GM12865 (cell line): Measurements from ENCODE around the gene HCK.

Experiments used
- DNase-seq: peaks from one replicate; pipeline ENCODE4 v3.0.0; 2010; ENCODE audit warnings: low read depth
- H3K4me3 ChIP-seq: 2 replicates; pipeline ENCODE4 v1.5.1; 2011; ENCODE audit warnings: mild to moderate bottlenecking, low read depth, low read length, control low read depth
- TF ChIP-seq, protein P1 (sequence below): IDR thresholded peaks from 2 replicates; pipeline ENCODE4 v1.5.1; 2011; ENCODE audit warnings: low read length, control low read depth, low read depth, inconsistent platforms; ENCODE audit not compliant: insufficient read depth; ENCODE audit errors: missing control alignments

The HCK gene

DNA sequence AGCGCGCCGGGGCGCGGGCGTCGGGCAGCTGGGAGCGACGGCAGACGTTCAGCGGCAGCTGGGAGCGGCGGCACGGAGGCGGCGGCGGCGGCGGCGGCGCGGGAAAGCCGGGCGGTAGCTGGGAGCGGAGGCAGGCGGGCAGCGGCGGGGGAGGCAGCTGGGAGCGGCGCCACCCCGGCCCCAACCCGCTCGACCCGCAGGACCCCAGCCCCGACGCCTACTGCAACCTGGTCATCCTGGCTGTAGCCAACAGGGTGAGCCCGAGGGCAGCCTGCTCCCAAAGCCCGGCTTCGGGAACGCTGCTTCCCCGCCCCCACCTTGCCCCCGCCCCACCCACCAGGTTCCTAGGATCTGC, 32.9 kb upstream of the HCK start:
- TF ChIP-seq, protein P1, sequence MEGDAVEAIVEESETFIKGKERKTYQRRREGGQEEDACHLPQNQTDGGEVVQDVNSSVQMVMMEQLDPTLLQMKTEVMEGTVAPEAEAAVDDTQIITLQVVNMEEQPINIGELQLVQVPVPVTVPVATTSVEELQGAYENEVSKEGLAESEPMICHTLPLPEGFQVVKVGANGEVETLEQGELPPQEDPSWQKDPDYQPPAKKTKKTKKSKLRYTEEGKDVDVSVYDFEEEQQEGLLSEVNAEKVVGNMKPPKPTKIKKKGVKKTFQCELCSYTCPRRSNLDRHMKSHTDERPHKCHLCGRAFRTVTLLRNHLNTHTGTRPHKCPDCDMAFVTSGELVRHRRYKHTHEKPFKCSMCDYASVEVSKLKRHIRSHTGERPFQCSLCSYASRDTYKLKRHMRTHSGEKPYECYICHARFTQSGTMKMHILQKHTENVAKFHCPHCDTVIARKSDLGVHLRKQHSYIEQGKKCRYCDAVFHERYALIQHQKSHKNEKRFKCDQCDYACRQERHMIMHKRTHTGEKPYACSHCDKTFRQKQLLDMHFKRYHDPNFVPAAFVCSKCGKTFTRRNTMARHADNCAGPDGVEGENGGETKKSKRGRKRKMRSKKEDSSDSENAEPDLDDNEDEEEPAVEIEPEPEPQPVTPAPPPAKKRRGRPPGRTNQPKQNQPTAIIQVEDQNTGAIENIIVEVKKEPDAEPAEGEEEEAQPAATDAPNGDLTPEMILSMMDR = no peak
- no peak for DNase-seq
- no peak overlapping the region for H3K4me3 ChIP-seq

DNA sequence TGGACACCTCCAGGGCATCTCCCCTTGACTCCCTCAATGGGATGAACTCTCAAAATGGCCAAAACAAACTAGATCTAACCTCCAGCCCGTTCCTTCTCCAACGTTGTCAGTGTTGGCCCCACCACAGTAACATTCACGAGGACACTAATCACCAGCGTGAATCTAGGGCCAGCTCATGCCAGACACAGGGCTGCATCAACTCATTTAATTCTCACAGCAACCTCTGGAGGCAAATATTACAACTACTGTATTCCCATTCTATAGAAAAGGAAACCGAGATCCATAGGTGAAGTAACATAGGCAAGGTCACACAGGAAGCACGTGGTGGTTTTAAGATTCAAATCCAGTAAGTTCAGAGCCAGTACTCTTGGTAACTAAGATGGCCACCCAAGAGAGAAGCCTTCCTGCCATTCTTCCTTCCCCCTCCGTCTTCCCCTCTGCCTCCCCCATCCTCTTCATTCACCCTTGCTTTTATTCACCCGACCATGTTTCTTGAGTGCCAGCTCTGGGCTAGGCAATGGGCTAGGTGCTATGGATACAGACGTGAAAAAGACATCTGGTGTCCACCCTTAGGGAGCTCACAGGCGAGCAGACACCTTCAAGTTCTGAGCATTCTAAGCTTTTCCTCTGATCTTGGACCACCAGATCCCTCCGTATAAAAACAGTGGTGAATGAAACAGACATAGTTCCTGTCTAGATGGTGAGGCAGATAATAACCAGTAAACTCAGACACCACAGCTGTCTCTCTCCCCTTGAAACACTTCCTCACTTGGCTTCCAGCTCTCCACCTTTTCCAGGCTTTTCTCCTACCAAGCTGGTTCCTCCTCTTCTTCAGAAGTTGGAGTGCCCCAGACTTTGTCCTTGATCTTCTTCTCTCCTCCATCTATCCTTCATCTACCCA, 32.2 kb upstream of the HCK start:
- TF ChIP-seq, protein P1 = no peak
- DNase-seq = no peak
- H3K4me3 ChIP-seq = no peak overlapping the region

DNA sequence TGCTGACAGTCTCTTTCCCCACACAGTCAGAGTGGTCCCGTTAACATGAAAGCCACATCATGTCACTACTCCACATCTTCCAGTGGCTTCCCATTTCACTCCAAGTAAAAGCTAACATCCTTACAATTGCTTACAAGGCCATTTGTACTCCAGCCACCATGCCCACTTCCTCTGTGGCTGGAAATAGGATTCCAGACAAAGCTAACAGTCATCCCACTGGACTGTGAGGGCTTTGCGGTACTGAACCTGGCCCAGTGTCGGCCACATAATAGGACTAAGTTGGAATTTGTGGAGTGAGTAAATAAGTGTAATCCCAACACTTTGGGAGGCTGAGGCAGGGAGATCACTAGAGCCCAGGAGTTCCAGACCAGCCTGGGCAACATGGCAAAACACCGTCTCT, 31.0 kb upstream of the HCK start:
- TF ChIP-seq, protein P1 = no peak
- no peak for DNase-seq
- H3K4me3 ChIP-seq = no peak overlapping the region

DNA sequence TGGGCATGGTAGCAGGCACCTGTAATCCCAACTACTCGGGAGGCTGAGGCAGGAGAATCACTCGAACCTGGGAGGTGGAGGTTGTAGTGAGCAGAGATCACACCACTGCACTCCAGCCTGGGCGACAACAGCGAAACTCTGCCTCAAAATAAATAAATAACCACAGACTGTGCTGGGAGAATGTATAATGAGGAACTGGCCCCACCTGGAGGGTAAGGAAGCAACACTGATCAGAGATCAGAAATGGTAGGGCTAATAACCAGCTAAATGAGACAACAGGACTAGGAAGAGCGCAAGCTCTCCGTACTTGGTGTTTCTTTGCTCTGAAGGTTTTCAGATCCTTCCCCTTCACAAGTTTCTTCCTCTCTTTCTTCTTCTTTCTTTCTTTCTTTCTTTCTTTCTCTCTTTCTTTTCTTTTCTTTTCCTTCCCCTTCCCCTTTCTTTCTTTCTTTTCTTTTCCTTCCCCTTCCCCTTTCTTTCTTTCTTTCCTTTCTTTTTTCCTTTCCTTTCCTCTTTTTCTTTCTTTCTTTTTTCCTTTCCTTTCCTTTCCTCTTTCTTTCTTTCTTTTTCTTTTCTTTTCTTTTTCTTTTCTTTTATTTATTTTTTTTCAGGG, 27.3 kb upstream of the HCK start:
- no peak overlapping the region for H3K4me3 ChIP-seq
- no peak for DNase-seq
- TF ChIP-seq, protein P1 = no peak

DNA sequence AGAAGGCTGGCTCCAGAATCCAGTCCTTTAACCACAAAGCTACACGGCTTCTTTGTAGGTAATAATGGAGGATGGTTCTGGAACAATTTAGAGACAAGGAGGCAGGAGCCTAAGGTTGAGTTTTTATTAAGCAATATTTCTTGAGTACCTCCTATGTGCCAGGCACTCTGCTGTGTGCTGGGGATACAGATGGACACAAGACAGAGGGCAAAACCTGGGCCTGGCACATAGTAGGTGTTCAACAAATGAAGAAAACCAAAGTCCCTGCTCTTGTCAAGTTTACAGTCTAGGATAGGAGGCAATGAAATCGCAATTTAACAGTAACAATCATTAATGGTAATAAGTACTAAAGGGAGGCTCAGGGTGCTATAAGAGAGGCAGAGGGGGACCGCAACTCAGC, 24.4 kb upstream of the HCK start:
- no peak overlapping the region for H3K4me3 ChIP-seq
- no peak for DNase-seq
- TF ChIP-seq, protein P1 = no peak

DNA sequence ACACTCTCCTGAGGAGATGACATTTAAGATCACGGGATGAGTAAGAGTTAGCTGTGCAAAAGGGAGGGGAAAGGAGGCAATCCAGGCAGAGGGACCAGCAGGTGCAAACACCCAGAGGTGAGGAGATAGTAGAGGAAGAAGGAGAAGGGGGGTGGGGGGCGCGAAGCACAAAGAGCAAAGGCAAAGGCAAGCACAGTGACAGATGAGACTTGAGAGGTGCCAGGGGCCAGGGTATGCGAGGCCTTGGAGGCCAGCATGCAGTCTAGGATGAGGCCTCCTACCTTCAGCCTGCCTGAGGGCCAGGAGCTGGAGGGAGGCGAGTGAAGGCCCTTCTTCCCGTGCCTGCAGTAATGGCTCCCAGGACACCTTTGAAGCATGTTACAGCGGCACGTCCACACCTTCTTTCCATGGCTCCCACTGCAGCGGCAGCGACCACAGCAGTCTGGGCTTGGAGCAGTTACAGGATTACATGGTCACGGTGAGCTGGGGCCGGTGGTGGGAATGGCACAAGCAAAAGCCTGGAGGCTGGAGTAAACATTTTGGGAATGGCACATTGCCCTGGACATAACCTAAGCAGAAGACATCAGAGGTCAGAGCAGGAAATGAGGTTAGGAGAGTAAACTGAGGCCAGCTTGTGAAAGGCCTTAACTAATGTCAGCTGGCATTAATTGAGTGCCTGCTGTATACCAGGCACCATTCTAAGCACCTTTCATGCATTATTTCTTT, 23.2 kb upstream of the HCK start:
- no peak overlapping the region for H3K4me3 ChIP-seq
- TF ChIP-seq, protein P1 = no peak
- DNase-seq = no peak
